NAMALWA (cell line): ENCODE measurements around the gene CACFD1.

Experiments
- DNase-seq: peaks from one replicate; pipeline ENCODE4 v3.0.0-alpha.2; 2015; ENCODE audit warnings: low spot score

CACFD1 gene

GRCh38 chr9:133440874-133441273, 18.9 kb upstream of the CACFD1 start:
- peak; percentile 86 for DNase-seq

DNA sequence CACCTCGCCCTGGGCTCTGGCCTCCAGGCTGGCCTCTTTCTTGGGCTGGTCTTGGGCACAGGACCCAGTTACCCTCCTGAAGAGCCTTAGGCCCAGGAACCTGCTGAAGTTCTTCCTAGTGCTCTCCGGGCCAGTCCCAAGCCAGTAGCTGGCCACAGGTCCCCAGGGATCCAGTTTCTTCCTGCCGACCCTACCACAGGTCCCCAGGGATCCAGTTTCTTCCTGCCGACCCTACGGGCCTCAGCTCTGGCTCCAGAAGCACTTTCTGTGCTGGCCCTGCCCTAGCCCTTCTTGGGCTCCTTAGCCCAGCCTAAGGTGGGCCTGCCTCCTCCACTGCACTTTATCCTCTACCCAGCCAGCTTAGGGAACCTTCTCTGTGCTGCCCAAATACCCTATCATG, 18.2 kb upstream of the CACFD1 start:
- no peak for DNase-seq

DNA sequence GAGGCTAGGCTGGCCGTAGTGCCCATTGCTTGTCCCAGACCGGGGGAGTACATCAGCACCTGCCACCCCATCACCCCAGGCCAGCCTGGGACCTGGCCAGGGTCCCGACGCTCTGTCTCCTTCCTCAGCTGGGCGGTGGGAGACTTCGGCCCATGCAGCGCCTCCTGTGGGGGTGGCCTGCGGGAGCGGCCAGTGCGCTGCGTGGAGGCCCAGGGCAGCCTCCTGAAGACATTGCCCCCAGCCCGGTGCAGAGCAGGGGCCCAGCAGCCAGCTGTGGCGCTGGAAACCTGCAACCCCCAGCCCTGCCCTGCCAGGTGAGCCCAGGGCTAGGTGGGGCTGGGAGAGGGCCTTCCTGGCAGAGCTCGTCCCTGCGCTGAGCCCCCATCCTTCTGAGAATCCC, 16.5 kb upstream of the CACFD1 start:
- no peak for DNase-seq

- no peak for DNase-seq
These were observed 15.8 kb upstream of the CACFD1 start for GRCh38 chr9:133443982-133444381.

DNA sequence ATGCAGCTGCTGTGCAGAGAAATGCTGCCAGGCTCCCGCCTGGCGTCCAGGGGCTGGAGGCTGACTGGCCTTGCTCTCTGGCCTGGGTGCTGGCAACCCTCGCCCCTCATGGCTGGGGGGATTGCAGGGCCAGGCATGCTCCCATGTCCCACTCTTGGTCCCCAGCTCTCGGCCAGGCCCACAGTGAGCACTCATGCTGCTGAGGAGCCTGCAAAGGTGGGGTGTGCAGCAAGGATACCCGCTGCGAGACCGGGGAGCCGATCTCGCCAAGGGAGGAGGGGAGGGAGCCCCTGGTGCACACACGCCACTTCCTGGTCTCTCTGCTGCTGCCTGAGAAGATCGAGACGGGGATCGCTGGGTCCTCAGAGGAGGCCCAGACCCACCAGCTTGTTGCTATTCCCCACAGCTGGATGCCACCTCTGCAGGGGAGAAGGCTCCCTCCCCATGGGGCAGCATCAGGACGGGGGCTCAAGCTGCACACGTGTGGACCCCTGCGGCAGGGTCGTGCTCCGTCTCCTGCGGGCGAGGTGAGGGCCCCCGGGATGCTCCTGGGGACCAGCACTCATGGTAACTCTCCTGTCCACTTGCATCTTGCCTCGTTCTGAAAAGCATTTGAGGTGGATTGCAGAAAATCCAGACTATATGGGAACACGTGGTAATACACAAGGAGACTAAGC, 14.3 kb upstream of the CACFD1 start:
- DNase-seq, result no peak

- no peak for DNase-seq
These were observed 11.2 kb upstream of the CACFD1 start for GRCh38 chr9:133448487-133448972.

- no peak for DNase-seq
These were observed 10.0 kb upstream of the CACFD1 start for GRCh38 chr9:133449760-133450159.

DNA sequence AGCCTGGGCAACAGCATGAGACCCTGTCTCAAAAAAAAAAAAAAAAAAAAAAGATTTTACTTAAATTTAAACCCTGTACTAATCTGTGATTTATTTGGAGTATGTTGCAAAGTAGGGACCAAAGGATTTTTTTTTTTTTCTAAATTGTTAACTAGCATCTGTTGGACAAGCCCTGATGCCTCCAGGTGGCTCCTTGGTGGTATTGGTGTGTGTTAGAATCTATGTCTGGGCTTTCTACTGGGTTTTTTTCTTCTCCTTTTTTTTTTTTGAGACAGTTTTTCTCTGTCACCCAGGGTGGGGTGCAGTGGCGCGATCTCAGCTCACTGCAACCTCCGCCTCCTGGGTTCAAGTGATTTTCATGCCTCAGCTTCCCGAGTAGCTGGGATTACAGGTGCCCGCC, 7.9 kb upstream of the CACFD1 start:
- peak; percentile 53 for DNase-seq

DNA sequence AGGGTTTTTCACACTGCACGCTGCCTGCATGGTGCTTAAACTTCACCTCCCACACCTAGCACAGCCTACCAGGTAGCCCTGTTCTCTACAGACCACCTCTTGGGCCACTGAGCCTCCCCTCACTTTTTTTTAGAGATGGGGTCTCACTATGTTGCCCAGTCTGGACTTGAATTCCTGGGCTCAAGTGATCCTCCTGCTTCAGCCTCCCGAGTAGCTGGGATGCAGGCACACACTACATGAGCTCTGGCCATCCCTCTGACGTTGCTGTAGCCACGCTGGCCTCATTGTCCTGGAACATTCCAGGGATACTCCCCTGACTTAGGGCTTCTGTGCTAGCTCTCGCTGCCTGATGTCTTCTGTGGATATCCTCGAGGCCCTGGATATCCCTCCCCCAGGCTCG, 7.2 kb upstream of the CACFD1 start:
- DNase-seq, result no peak

DNA sequence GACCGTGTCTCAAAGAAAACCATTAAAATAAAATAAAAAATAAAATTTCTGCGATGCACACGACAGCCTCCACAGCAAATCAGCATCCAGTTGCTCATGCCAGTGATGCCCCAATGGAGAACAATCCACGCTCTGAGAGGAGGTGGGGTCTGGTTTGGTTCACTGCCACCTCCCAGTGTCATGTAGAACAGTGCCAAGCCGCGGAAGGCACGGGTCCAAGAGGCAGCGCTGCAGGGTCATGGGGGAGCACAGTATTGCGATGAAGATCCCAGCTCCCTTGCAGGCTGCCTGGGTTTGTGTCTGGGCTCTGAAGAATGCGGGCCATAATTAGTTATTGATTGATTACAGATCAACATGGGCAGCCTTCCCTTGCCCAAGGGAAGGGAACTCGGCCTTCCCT, 6.1 kb upstream of the CACFD1 start:
- no peak for DNase-seq

GRCh38 chr9:133454325-133454724, 5.5 kb upstream of the CACFD1 start:
- DNase-seq, result no peak

DNA sequence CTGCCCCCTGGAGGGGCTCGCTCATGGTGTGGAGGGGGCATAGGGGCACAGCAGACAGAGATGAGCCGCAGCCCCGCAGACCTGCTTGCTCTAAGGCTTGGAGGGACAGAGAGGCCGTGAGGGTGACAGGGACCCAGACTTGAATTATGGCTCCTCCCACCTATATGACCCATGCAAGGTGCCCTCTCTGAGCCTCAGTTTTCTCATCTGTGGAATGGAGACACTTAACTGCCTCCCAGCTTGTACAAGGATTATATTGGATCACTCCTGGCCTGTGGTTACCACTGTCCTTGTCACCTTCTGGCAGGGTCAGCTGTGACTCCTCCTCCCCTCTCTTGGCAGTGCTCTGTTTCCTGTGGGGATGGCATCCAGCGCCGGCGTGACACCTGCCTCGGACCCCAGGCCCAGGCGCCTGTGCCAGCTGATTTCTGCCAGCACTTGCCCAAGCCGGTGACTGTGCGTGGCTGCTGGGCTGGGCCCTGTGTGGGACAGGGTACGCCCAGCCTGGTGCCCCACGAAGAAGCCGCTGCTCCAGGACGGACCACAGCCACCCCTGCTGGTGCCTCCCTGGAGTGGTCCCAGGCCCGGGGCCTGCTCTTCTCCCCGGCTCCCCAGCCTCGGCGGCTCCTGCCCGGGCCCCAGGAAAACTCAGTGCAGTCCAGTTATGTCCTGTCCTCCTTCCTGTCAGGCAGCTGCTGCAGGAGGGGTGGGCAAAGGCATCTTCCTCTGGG, 4.7 kb upstream of the CACFD1 start:
- DNase-seq, result no peak

GRCh38 chr9:133455936-133456335, 3.8 kb upstream of the CACFD1 start:
- DNase-seq, result no peak

DNA sequence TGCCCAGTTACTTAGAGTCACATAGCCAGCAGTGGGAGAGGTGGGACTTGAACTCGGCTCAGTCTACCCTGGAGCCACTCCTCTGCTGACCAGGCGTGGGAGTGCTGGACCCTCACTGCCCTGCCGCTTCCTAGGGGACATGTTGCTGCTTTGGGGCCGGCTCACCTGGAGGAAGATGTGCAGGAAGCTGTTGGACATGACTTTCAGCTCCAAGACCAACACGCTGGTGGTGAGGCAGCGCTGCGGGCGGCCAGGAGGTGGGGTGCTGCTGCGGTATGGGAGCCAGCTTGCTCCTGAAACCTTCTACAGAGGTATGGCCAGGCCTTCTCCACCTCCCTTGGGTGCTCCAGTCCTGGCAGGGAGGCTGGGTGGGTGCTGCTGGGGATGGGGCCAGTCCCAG, 3.4 kb upstream of the CACFD1 start:
- DNase-seq, result no peak

- no peak for DNase-seq
These were observed 2.5 kb upstream of the CACFD1 start for GRCh38 chr9:133457233-133457632.

- no peak for DNase-seq
These were observed 2.0 kb upstream of the CACFD1 start for GRCh38 chr9:133457748-133458147.

DNA sequence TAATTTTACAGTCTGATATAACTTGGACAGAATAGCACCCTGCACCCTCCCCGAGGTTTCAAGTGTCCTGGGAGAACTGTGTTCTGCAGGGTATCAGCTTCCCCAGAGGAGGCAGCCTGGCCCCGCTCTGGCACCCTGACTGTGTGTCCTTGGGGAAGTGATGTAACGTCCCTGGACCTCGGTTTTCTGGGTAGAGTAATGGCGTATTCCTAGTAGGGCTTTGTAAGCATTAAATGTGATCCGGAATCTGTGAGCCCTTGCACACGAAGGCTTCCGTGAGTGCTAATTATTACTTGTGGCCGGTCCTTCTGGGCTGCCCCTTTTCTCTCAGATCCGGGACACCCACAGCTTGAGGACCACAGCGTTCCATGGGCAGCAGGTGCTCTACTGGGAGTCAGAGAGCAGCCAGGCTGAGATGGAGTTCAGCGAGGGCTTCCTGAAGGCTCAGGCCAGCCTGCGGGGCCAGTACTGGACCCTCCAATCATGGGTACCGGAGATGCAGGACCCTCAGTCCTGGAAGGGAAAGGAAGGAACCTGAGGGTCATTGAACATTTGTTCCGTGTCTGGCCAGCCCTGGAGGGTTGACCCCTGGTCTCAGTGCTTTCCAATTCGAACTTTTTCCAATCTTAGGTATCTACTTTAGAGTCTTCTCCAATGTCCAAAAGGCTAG, 1.0 kb upstream of the CACFD1 start:
- DNase-seq, result no peak

- DNase-seq, result peak; percentile 86
These were observed 812 bp downstream of the CACFD1 start for GRCh38 chr9:133460405-133461175.

GRCh38 chr9:133461975-133462374, 2.2 kb downstream of the CACFD1 start:
- DNase-seq, result no peak

GRCh38 chr9:133463234-133463863, 3.6 kb downstream of the CACFD1 start:
- no peak for DNase-seq

GRCh38 chr9:133463864-133464615, 4.3 kb downstream of the CACFD1 start:
- DNase-seq, result no peak
